Measurements from ENCODE around the gene PNPLA3. TPM values are rescaled to one million over a fixed set of nuclear protein-coding genes. Genes with fewer than 3 reads are reported as not detected.
A peak's percentile ranks its signal among the peaks of the same experiment; 100 is the strongest.

Gene PNPLA3
- total and polyA plus RNA-seq, 9 of the 15 experiments (the other 6 are each of a cell fraction or from before 2014, with no cell fraction given), result 0.20 to 0.48 (median 0.38) TPM; not detected in 6

GRCh38 chr22:43969021-43969878, 45.6 kb downstream of the PNPLA3 start (continued):
- TF ChIP-seq, protein P1, sequence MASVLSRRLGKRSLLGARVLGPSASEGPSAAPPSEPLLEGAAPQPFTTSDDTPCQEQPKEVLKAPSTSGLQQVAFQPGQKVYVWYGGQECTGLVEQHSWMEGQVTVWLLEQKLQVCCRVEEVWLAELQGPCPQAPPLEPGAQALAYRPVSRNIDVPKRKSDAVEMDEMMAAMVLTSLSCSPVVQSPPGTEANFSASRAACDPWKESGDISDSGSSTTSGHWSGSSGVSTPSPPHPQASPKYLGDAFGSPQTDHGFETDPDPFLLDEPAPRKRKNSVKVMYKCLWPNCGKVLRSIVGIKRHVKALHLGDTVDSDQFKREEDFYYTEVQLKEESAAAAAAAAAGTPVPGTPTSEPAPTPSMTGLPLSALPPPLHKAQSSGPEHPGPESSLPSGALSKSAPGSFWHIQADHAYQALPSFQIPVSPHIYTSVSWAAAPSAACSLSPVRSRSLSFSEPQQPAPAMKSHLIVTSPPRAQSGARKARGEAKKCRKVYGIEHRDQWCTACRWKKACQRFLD (CRISPR knock-in tag; IDR thresholded peaks at IDR 0.05), result no peak
- TF ChIP-seq SMARCE1 (IDR thresholded peaks at IDR 0.05) (peak; percentile 94), ZBTB11 (CRISPR knock-in tag; IDR thresholded peaks at IDR 0.05) (peak in 1 of 3 experiments; percentile 12; a peak in 1 of 6 replicates), LARP7 (IDR thresholded peaks at IDR 0.05) (no peak), RBFOX2 (IDR thresholded peaks at IDR 0.05; ENCODE audit: low read depth, low read length) (no peak), E2F6 (IDR thresholded peaks at IDR 0.05; ENCODE audit: borderline replicate concordance in 1 of 2, extremely low read depth in 1 of 2, insufficient read depth in 1 of 2, insufficient read length in 1 of 2, low read depth in 1 of 2, low read length in 1 of 2, poor library complexity in 1 of 2, severe bottlenecking in 1 of 2) (no peak), ZNF407 (IDR thresholded peaks at IDR 0.05; ENCODE audit: low read depth) (no peak), E2F3 (CRISPR knock-in tag; IDR thresholded peaks at IDR 0.05) (no peak)
- TF ChIP-seq, protein P2, sequence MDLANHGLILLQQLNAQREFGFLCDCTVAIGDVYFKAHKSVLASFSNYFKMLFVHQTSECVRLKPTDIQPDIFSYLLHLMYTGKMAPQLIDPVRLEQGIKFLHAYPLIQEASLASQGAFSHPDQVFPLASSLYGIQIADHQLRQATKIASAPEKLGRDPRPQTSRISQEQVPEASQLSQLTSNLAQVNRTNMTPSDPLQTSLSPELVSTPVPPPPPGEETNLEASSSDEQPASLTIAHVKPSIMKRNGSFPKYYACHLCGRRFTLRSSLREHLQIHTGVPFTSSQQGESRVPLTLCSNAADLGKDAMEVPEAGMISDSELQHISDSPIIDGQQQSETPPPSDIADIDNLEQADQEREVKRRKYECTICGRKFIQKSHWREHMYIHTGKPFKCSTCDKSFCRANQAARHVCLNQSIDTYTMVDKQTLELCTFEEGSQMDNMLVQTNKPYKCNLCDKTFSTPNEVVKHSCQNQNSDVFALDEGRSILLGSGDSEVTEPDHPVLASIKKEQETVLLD (IDR thresholded peaks at IDR 0.05), result peak; percentile 77; the same call in 1 of the 2 replicates

All from K562 (cell line).